HEK293 (cell line): ENCODE data around the gene ALDH16A1.

ENCODE experiments used
- ATF2 ChIP-seq: fragments of 450-650 bp; formaldehyde crosslinking; IDR thresholded peaks from 2 replicates; pipeline ENCODE4 v1.5.1; 2016; ENCODE audit warnings: missing biosample characterization, missing genetic modification characterization, low read depth
- CTCF ChIP-seq: fragments of 450-650 bp; formaldehyde crosslinking; IDR thresholded peaks from 2 replicates; pipeline ENCODE4 v1.5.1; 2016; ENCODE audit warnings: missing biosample characterization, missing genetic modification characterization
- KLF9 ChIP-seq: fragments of 450-650 bp; formaldehyde crosslinking; IDR thresholded peaks from 2 replicates; pipeline ENCODE4 v1.5.1; 2016; ENCODE audit warnings: missing biosample characterization, missing genetic modification characterization, low read depth
- REST ChIP-seq: fragments of 450-650 bp; formaldehyde crosslinking; IDR thresholded peaks from 2 replicates; pipeline ENCODE4 v1.5.1; 2016; ENCODE audit warnings: missing biosample characterization, missing genetic modification characterization
- SP2 ChIP-seq: fragments of 450-650 bp; formaldehyde crosslinking; IDR thresholded peaks from 2 replicates; pipeline ENCODE4 v1.5.1; 2016; ENCODE audit warnings: missing biosample characterization, missing genetic modification characterization
- YY1 ChIP-seq: fragments of 450-650 bp; formaldehyde crosslinking; IDR thresholded peaks from 2 replicates; pipeline ENCODE4 v1.5.1; 2018; ENCODE audit warnings: missing biosample characterization, missing genetic modification characterization
- ZBTB10 ChIP-seq: fragments of 450-650 bp; formaldehyde crosslinking; IDR thresholded peaks from 2 replicates; pipeline ENCODE4 v1.5.1; 2016; ENCODE audit warnings: missing biosample characterization, missing genetic modification characterization
- ZFP37 ChIP-seq: fragments of 450-650 bp; formaldehyde crosslinking; IDR thresholded peaks from 2 replicates; pipeline ENCODE4 v1.5.1; 2016; ENCODE audit warnings: missing biosample characterization, missing genetic modification characterization
- ZNF24 ChIP-seq: fragments of 450-650 bp; formaldehyde crosslinking; IDR thresholded peaks from 2 replicates; pipeline ENCODE4 v1.5.1; 2016; ENCODE audit warnings: missing biosample characterization, missing genetic modification characterization
- ZNF248 ChIP-seq: fragments of 450-650 bp; formaldehyde crosslinking; IDR thresholded peaks from 2 replicates; pipeline ENCODE4 v1.5.1; 2017; ENCODE audit warnings: missing biosample characterization, missing genetic modification characterization
- ZNF416 ChIP-seq: fragments of 450-650 bp; formaldehyde crosslinking; IDR thresholded peaks from 2 replicates; pipeline ENCODE4 v1.5.1; 2016; ENCODE audit warnings: missing biosample characterization, missing genetic modification characterization
- ZNF544 ChIP-seq: fragments of 450-650 bp; formaldehyde crosslinking; IDR thresholded peaks from 2 replicates; pipeline ENCODE4 v1.5.0; 2017; ENCODE audit warnings: missing biosample characterization, missing genetic modification characterization
- ZNF555 ChIP-seq: fragments of 450-650 bp; formaldehyde crosslinking; conservative IDR thresholded peaks from 2 replicates; pipeline ENCODE4 v1.5.1; 2017; ENCODE audit warnings: missing biosample characterization, mild to moderate bottlenecking, missing genetic modification characterization, inconsistent platforms
- ZNF768 ChIP-seq: fragments of 450-650 bp; formaldehyde crosslinking; IDR thresholded peaks from 2 replicates; pipeline ENCODE4 v1.5.1; 2018; ENCODE audit warnings: missing biosample characterization, mild to moderate bottlenecking, missing genetic modification characterization

GRCh38 chr19:49417088-49417487, 35.9 kb upstream of the ALDH16A1 start:
- no peak for TF ChIP-seq CTCF (tag by site-specific recombination)
- TF ChIP-seq YY1 (tag by site-specific recombination), result no peak
- TF ChIP-seq ZNF248 (tag by site-specific recombination), result no peak
- TF ChIP-seq REST (tag by site-specific recombination), result no peak
- no peak for TF ChIP-seq ZNF24
- no peak for TF ChIP-seq SP2 (tag by site-specific recombination)
- TF ChIP-seq ZNF416 (tag by site-specific recombination), result no peak
- TF ChIP-seq ZNF768 (tag by site-specific recombination), result no peak
- TF ChIP-seq ZNF555, result no peak
- no peak for TF ChIP-seq ATF2 (tag by site-specific recombination)
- no peak for TF ChIP-seq ZFP37
- no peak for TF ChIP-seq ZNF544 (tag by site-specific recombination)
- TF ChIP-seq ZBTB10, result no peak
- no peak for TF ChIP-seq KLF9 (tag by site-specific recombination)
